Pancreas (tissue), 10 donors: ENCODE data around the gene STPG3. TPM values are rescaled to one million over a fixed set of nuclear protein-coding genes. Genes with fewer than 3 reads are reported as not detected.

Source experiments
- ATAC-seq, 4 donors: fragments of 200-7000 bp; cut with Tn5 transposase; one replicate each; pipeline versions ENCODE4 v1.8.0 to v1.9.1; 2020; ENCODE audit warnings: mild to moderate bottlenecking in 4 of 4, moderate library complexity in 4 of 4
- DNase-seq, 6 donors: peaks; one replicate each; pipeline ENCODE4 v3.0.0-alpha.2; 2020
- FAIRE-seq: peaks from 2 replicates; lab custom pipeline; 2012; peaks lifted over from hg19 to GRCh38; lab: Jason Lieb, UNC
- H3K27ac ChIP-seq, 4 donors: fragments of 200-600 bp; sonication (generic); 1 replicate in 3 of 4; 2 replicates in 1 of 4; pipeline versions ENCODE4 v1.5.0 to v1.8.0; 2020
- H3K27me3 ChIP-seq, 4 donors: fragments of 200-600 bp; one replicate each; pipeline ENCODE4 v1.8.0; 2021
- H3K36me3 ChIP-seq, 3 donors: fragments of 200-600 bp; sonication (generic) in 1 of 3; one replicate each; pipeline versions ENCODE4 v1.5.0 to v1.8.0; 2020 to 2021
- H3K4me1 ChIP-seq, 3 donors: fragments of 200-600 bp; one replicate each; pipeline ENCODE4 v1.8.0; 2021
- H3K4me3 ChIP-seq, 4 donors: fragments of 200-600 bp; sonication (generic) in 2 of 4; one replicate each; pipeline versions ENCODE4 v1.5.0 to v1.8.0; 2020 to 2021
- H3K9me3 ChIP-seq, 4 donors: fragments of 200-600 bp; one replicate each; pipeline ENCODE4 v1.8.0; 2021
- CTCF ChIP-seq, 4 donors: fragments of 200-600 bp; sonication (generic) in 3 of 4; IDR thresholded peaks; one replicate each; pipeline versions ENCODE4 v1.5.0 to v1.8.0; 2021; ENCODE audit warnings: antibody characterized with exemption in 4 of 4
- WGBS, 2 donors: extraction: QIAGEN DNeasy Blood & Tissue Kit; methylation state at CpG; one replicate each; pipeline ENCODE4 v1.1.7; 2013; 5-methylcytosine and 5-hydroxymethylcytosine counted together
- intact Hi-C, 3 donors: fragments of 100-400 bp; cut with DNase I; formaldehyde crosslinking; loops; one replicate each; pipeline versions ENCODE4 v1.11.1 to v1.14.2; 2022
- polyA plus RNA-seq, 2 donors: library from polyadenylated mRNA; stranded (reverse); fragments of 200-250 nt; gene quantifications; one replicate each; pipeline ENCODE4 v1.2.3, GENCODE V29; 2013
- total RNA-seq, 6 donors: library from RNA; stranded (reverse); fragmentation: NEBNext Ultra II Directional in 4 of 6; extraction: Animal tissue kit (Norgen Biotek cat#: 25700) in 4 of 6; gene quantifications; one replicate each; pipeline versions ENCODE4 v1.2.1 to v1.2.4, GENCODE V29; 2021 to 2023
- donor health status: healthy with polysubstance abuse.
- donor health status: DM: no; HTN: no; CAD: no; lungs with moderate emphysema.
- donor health status: DM: no; HTN: no; CAD: no.
- donor health status: control.
- donor health status: control.
- donor health status: Bipolar disorder and iron deficiency.
- donor health status: DM: yes; HTN: yes; CAD: no.
- donor health status: DM: no; HTN: no; CAD: no.
- donor health status: DM: no; HTN: no; CAD: no.
- donor health status: DM: yes; HTN: yes; CAD: no.

Gene STPG3
- total and polyA plus RNA-seq, 8 donors, result 0.23 TPM; not detected in 7

- WGBS, 2 donors, result 27% methylated on average over 12 of the region's 12 CpGs
- Histone ChIP-seq H3K4me3 (peak overlapping the region in 2 of 4 donors; percentile 46 to 50), H3K36me3 (no peaks in the 10 kb centered on the region), H3K27me3 (no peaks in the 10 kb centered on the region), H3K9me3 (no peaks in the 10 kb centered on the region), H3K27ac (peak overlapping the region; percentile 70 to 76 (median 72)), H3K4me1 (peaks cover 6 to 12% (median 7%) of the 10 kb centered on the region in 3 donors)
- no peak for TF ChIP-seq CTCF (IDR thresholded peaks at IDR 0.05)
- ATAC-seq (peak; percentile 54 to 66 (median 63)), FAIRE-seq (no peak), DNase-seq (peak in 4 of 6 donors; percentile 81 to 89 (median 88))
- intact Hi-C loops, result no loop called here
Observed at GRCh38 chr9:137218754-137219271, 32.3 kb upstream of the STPG3 start.

DNA sequence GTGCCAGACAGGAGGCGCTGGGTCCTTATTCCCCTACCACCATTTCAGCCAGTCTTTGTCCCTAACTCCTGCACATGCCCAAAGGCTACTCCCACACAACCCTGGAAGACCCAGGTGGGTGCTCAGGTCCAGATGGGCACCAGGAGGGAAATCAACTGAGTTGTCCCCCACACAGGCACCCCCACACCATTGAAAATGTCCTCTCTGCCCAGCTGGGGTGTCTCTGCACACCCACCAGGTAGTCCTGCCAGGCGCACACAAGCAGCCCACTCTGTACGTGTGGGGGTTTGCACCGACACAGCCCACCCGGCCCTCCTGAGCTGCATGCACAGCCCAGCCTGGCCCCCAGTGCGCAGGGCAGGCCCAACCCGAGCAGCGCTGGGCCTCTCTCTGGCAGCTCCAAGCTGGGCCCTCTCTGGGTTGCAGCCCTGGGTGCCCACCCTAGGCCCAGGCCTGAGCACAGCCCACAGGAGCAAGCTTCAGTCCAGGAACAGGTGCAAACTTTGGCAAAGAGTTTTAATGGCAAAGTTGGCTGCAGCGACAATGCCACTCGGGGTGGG is 31.2 kb upstream of the STPG3 start:
- no peak overlapping the region for H3K4me3 ChIP-seq
- FAIRE-seq, result no peak
- no peaks in the 10 kb centered on the region for H3K9me3 ChIP-seq
- no peak for TF ChIP-seq CTCF (IDR thresholded peaks at IDR 0.05)
- 89 to 92% methylated on average over 10 of the region's 10 CpGs for WGBS, 2 donors
- ATAC-seq, result no peak
- DNase-seq, result peak in 1 of 6 donors; percentile 49
- peaks cover 6 to 12% (median 7%) of the 10 kb centered on the region in 3 donors for H3K4me1 ChIP-seq
- no peaks in the 10 kb centered on the region for H3K36me3 ChIP-seq
- H3K27ac ChIP-seq, result no peak overlapping the region
- intact Hi-C loops, result no loop called here
- no peaks in the 10 kb centered on the region for H3K27me3 ChIP-seq

GRCh38 chr9:137220317-137221094 is 30.6 kb upstream of the STPG3 start:
- no peaks in the 10 kb centered on the region for H3K9me3 ChIP-seq
- no peak for ATAC-seq
- H3K27ac ChIP-seq, result no peak overlapping the region
- no peak for TF ChIP-seq CTCF (IDR thresholded peaks at IDR 0.05)
- no peak overlapping the region for H3K4me3 ChIP-seq
- 93% methylated on average over 51 to 52 of the region's 52 CpGs for WGBS, 2 donors
- no peaks in the 10 kb centered on the region for H3K27me3 ChIP-seq
- intact Hi-C loops, result no loop called here
- peak in 1 of 6 donors; percentile 54 for DNase-seq
- no peak for FAIRE-seq
- no peaks in the 10 kb centered on the region for H3K36me3 ChIP-seq
- peaks cover 6 to 12% (median 7%) of the 10 kb centered on the region in 3 donors for H3K4me1 ChIP-seq

DNA sequence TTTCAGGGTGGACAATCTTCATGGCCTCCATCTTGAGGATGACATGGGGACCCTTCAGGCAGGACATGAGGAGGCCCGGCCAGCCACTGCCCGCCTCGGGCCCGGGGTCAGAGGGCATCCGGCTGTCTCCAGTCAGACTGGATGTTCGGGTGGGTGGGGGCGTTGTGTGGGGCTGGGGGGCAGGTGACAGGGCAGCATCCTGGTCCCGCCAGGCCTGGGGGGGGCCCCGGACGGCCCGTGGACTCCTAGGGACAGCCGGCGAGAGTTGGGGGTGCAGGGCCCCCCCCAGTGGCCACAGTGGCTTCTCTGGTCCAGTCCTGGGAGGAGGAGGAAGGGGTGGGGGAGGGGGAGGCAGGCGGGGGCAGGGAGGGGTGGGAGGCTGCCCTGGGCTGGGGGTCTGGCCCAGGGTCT is 30.0 kb upstream of the STPG3 start:
- no peak for TF ChIP-seq CTCF (IDR thresholded peaks at IDR 0.05)
- no peak for FAIRE-seq
- 84% methylated on average over 14 of the region's 14 CpGs for WGBS, 2 donors
- peak in 1 of 6 donors; percentile 31 for DNase-seq
- intact Hi-C loops, result no loop called here
- Histone ChIP-seq H3K27ac (no peak overlapping the region), H3K4me3 (peak overlapping the region in 2 of 4 donors; percentile 48), H3K9me3 (no peaks in the 10 kb centered on the region), H3K27me3 (no peaks in the 10 kb centered on the region), H3K4me1 (peaks cover 6 to 12% (median 7%) of the 10 kb centered on the region in 3 donors), H3K36me3 (no peaks in the 10 kb centered on the region)
- no peak for ATAC-seq
